ENCODE data around the gene TRPM4.
A peak's percentile ranks its signal among the peaks of the same experiment; 100 is the strongest.
"Not testable (repeated sequence)": the region's sequence is repeated elsewhere in the genome, so short reads cannot be mapped to it uniquely, and the experiment has no call there.

The TRPM4 gene

GRCh38 chr19:49194408-49194807 lies 36.8 kb downstream of the TRPM4 start:
- no peak for DNase-seq

- DNase-seq, result no peak
Measured at GRCh38 chr19:49196527-49197240, 39.1 kb downstream of the TRPM4 start.

DNA sequence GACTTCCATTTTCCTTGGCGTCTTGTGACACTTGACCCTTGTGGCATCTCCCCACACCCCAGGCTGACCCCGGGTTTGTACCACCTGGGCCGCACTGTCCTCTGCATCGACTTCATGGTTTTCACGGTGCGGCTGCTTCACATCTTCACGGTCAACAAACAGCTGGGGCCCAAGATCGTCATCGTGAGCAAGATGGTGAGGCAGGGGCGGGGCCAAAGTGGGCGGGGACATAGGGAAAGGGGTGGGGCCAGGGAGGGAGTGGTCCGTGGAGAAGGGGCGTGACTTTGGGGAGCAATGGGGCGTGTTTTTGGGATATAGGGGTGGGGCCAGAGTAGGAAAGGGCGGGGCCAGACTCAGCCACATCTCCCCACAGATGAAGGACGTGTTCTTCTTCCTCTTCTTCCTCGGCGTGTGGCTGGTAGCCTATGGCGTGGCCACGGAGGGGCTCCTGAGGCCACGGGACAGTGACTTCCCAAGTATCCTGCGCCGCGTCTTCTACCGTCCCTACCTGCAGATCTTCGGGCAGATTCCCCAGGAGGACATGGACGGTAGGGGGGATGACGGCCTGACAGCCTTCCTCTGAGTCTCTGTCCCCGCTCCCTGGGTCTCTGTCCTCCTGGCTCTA lies 42.8 kb downstream of the TRPM4 start:
- no peak for DNase-seq

DNA sequence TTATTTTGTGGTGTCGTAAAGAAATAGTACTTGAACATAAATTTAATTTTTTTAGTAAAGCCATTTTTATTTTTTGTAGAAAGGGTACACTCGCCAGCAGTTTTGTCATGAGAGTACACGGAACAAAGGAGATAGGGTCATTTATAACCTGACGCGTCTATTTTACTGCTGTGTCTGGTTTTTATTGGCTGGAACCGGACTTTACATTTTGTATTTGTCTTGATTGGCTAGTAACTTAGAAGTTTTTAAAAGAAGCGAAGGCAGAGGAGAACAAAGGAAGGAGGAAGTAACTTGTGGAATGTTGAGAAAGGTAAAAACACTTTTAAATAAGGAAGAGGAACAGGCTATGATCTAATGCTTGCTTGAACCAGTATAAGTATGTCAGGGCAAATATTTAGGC lies 43.5 kb downstream of the TRPM4 start:
- no peak for DNase-seq

- DNase-seq, result no peak
Measured at GRCh38 chr19:49205114-49205513, 47.5 kb downstream of the TRPM4 start.

GRCh38 chr19:49209502-49209901 lies 51.9 kb downstream of the TRPM4 start:
- not testable (repeated sequence) for DNase-seq

DNA sequence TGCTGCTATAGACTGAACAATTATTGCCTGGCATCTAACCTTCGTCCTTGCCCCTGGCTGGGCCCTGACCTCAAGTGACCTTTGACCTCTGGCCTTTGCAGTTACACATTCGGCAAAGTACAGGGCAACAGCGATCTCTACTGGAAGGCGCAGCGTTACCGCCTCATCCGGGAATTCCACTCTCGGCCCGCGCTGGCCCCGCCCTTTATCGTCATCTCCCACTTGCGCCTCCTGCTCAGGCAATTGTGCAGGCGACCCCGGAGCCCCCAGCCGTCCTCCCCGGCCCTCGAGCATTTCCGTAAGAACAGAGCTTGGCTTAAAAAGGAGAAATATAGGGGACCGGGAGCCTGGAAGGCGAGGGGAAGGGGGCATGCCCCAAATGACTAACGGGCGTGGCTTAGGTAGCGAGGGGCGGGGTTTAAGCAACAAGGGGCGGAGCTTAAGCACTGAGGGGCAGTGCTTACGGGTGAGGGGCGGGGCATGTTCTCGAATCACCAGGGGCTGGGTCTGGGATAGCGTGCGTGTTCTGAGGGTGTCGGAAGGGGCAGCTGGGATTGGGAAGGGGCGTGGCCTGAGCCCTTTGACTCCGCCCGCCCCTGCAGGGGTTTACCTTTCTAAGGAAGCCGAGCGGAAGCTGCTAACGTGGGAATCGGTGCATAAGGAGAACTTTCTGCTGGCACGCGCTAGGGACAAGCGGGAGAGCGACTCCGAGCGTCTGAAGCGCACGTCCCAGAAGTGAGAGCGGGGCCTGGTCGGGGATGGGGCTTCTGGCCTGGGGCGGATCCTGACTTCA lies 52.7 kb downstream of the TRPM4 start:
- no peak for DNase-seq

DNA sequence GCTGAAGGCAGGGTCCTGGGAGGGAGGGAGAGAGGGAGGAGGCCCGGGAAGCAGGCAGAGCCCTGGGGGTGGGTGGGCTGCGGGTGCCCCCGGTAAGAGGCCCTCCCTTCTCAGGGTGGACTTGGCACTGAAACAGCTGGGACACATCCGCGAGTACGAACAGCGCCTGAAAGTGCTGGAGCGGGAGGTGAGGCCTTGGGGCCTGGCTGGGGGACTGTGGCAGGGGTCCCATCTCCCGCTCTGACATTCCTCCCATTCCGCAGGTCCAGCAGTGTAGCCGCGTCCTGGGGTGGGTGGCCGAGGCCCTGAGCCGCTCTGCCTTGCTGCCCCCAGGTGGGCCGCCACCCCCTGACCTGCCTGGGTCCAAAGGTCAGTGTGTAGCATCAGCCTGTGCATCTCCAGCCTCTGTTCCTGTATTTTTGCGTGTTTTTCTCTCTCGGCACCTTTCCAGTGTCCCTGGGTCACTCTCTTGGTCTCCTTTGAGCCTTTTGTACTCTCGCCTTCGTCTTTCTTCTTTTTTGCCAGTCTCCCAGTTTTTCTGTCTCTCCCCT lies 53.4 kb downstream of the TRPM4 start:
- DNase-seq, result no peak

- DNase-seq, result no peak
Measured at GRCh38 chr19:49212016-49212701, 54.6 kb downstream of the TRPM4 start.

- no peak for DNase-seq
Measured at GRCh38 chr19:49213791-49214190, 56.2 kb downstream of the TRPM4 start.

DNA sequence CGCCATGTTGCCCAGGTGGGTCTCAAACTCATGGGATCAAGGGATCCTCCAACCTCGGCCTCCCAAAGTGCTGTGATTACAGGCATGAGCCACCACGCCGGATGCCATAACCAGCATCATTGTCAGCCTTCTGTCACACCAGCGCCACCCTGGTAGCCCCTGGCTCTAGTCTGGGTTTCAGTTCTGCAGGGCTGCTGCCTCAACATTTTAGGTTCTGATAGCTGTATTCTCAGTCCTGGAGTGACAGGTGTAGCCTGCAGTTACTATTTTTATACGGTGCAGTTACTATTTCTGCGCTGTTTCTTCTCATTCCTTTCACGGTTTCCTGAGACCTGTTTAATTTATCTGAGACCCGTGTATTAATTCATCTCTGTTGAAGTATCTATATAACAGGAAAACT lies 57.1 kb downstream of the TRPM4 start:
- no peak for DNase-seq

DNA sequence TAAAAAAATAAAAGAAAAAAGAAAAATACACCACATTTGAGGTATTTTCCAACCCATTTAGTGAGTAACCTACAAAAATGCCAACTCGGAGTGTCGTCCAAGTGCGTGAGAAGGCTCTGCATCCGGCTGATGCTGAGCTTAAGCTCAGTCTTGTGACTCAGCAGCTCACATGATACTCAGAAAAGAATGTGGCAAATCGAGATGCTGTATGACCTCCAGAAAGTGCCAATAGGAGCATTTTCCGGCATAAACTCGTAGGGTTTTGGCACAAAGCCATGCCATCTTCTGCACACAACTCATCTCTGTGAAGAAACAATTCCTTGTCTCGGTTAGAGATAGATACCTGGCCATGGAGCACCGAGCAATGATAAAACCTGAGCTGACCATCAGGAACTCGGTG lies 58.5 kb downstream of the TRPM4 start:
- DNase-seq, result no peak

DNA sequence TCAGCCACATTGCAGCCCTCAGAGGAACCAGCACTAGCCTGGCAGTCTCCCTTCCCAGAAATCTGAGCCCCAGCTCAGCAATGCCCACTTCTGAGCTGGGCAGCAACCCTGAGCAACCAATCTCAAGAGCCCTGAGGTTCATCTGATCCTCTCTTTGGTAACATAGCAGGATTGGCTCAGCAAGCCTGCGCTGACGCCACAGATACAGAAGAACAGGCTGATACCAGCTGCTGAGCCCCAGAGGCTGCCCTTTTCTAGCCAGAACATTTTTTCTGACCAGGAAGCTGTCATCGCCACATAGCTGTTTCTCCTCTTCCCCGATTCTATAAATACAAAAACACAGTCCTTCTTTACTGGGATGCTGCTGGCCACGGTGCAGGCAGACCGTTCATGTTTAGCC lies 59.8 kb downstream of the TRPM4 start:
- DNase-seq, result no peak

GRCh38 chr19:49222011-49222410 lies 64.4 kb downstream of the TRPM4 start:
- no peak for DNase-seq

DNA sequence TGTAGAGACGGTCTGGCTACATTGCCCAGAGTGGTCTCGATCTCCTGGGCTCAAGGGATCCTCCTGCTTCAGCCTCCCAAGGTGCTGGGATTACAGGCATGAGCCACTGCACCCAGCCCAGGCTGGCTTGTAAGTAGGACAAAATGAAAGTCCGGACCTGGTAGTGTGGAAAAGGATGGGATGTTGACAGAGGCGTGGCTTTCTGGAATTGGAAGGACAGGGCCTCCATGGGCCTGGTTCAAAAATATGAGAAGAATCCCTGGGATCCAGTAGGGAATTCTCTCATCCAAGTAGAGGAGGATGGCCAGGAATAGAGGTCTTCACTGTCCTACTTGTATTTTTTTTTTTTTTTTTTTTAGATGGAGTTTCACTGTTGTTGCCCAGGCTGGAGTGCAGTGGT lies 64.9 kb downstream of the TRPM4 start:
- no peak for DNase-seq

- no peak for DNase-seq
Measured at GRCh38 chr19:49223472-49223871, 65.9 kb downstream of the TRPM4 start.

- DNase-seq, result not testable (repeated sequence)
Measured at GRCh38 chr19:49224441-49224840, 66.8 kb downstream of the TRPM4 start.

DNA sequence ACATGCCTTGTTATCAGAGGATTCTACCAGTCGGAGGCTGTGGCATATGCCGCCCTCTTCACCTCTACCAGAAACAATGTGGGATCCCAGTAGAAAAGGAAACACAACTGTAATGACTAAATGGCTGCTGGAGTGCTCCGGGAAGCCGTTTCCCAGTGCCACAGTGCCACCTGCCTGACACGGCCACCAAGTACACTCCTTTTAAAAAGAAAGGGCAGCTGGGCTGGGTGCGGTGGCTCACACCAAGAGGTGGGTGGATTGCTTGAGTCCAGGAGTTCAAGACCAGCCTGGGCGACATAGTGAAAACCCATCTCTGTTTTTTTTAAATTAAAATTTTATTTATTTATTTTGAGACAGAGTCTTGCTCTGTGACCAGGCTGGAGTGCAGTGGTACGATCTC lies 67.3 kb downstream of the TRPM4 start:
- DNase-seq, result peak; percentile 35

GRCh38 chr19:49229416-49229815 lies 71.8 kb downstream of the TRPM4 start:
- no peak for DNase-seq

- DNase-seq, result no peak
Measured at GRCh38 chr19:49231389-49231788, 73.8 kb downstream of the TRPM4 start.

- DNase-seq, result no peak
Measured at GRCh38 chr19:49231804-49232203, 74.2 kb downstream of the TRPM4 start.

DNA sequence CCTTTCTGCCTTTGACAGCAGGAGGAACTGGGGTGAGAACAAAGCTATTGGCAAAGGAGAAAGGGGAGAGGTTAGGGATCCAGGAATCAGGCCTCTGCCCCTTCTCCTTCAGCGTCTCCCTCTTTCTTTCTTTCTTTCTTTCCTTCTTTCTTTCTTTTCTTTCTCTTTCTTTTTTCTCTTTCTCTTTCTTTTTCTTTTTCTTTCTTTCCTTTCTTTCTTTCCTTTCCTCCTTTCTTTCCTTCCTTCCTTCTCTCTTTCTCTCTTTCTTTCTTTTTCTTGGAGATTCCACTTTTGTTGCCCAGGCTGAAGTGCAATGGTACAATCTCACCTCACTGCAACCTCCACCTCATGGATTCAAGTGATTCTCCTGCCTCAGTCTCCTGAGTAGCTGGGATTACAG lies 75.6 kb downstream of the TRPM4 start:
- DNase-seq, result no peak

GRCh38 chr19:49241769-49242168 lies 84.2 kb downstream of the TRPM4 start:
- DNase-seq, result no peak
